ENCODE measurements around the gene ZNF286A. TPM values are rescaled to one million over a fixed set of nuclear protein-coding genes. Genes with fewer than 3 reads are reported as not detected.

Gene ZNF286A
- total and polyA plus RNA-seq, 10 of the 15 experiments (the other 5 are each of a cell fraction or from before 2014, with no cell fraction given): 8.1 to 31.2 (median 18.2) TPM

DNA sequence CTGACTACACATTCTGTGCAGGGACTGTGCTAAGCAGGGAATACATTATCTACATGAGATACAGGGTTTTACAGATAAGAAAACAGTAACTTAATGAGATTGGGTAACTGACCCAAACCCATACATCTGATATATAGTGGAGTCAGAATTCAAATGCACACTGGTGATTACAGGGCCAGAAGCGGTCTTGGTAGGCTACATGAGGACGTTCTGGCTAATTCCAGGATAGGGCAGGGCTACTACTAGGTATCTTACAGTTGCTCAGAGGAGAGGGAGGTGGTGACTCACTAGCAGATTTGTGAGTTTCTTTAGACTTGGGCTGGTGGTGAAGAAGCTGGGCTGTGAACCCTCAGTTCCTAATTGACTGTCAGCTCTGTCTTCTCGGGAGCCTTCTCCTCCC is 36.9 kb upstream of the ZNF286A start (continued):
- TF ChIP-seq, protein P1, sequence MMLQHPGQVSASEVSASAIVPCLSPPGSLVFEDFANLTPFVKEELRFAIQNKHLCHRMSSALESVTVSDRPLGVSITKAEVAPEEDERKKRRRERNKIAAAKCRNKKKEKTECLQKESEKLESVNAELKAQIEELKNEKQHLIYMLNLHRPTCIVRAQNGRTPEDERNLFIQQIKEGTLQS (IDR thresholded peaks at IDR 0.05; ENCODE audit: borderline replicate concordance, extremely low read depth, low read depth, low read length): no peak
- TF ChIP-seq EP300 (IDR thresholded peaks at IDR 0.05; ENCODE audit: borderline replicate concordance in 1 of 2, control insufficient read depth in 1 of 2, low read depth in 2 of 2, low read length in 2 of 2) (no peak), CREM (IDR thresholded peaks at IDR 0.05; ENCODE audit: low read depth) (no peak)
- TF ChIP-seq, protein P2, sequence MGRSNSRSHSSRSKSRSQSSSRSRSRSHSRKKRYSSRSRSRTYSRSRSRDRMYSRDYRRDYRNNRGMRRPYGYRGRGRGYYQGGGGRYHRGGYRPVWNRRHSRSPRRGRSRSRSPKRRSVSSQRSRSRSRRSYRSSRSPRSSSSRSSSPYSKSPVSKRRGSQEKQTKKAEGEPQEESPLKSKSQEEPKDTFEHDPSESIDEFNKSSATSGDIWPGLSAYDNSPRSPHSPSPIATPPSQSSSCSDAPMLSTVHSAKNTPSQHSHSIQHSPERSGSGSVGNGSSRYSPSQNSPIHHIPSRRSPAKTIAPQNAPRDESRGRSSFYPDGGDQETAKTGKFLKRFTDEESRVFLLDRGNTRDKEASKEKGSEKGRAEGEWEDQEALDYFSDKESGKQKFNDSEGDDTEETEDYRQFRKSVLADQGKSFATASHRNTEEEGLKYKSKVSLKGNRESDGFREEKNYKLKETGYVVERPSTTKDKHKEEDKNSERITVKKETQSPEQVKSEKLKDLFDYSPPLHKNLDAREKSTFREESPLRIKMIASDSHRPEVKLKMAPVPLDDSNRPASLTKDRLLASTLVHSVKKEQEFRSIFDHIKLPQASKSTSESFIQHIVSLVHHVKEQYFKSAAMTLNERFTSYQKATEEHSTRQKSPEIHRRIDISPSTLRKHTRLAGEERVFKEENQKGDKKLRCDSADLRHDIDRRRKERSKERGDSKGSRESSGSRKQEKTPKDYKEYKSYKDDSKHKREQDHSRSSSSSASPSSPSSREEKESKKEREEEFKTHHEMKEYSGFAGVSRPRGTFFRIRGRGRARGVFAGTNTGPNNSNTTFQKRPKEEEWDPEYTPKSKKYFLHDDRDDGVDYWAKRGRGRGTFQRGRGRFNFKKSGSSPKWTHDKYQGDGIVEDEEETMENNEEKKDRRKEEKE (IDR thresholded peaks at IDR 0.05): no peak

- POLR2A ChIA-PET: no interaction called here
- 98% methylated on average over 6 of the region's 6 CpGs for WGBS (ENCODE audit: insufficient coverage, insufficient replicate concordance, low lambda C conversion rate, missing lambda C conversion rate)
Measured at GRCh38 chr17:15663176-15663575, 36.4 kb upstream of the ZNF286A start.

More at GRCh38 chr17:15663176-15663575, 36.4 kb upstream of the ZNF286A start:
- peaks cover 7% of the 10 kb centered on the region for H3K4me1 ChIP-seq (ENCODE audit: control insufficient read depth, insufficient read depth, low read length)
- DNase-seq (ENCODE audit: low read depth, low spot score) (no peak), FAIRE-seq (no peak), ATAC-seq (no peak)
- no peaks in the 10 kb centered on the region for H3K9me3 ChIP-seq (replicated peaks; ENCODE audit: control insufficient read depth, insufficient read depth, low read length)
- intact Hi-C loops (cut with micrococcal nuclease; ENCODE audit: unreplicated experiment) (no loop called here), in situ Hi-C loops (cut with MboI) (no loop called here)
- H3K36me3 ChIP-seq (ENCODE audit: control insufficient read depth in 2 of 2, insufficient read depth in 2 of 2, low read length in 1 of 2): peaks cover 3% of the 10 kb centered on the region in 2 experiments; a peak in 3 of 4 replicates
- RAD21 ChIA-PET (ENCODE audit: unreplicated experiment): no interaction called here
- no peaks in the 10 kb centered on the region for H4K20me1 ChIP-seq (ENCODE audit: control insufficient read depth, insufficient read depth)
- H3K79me2 ChIP-seq (ENCODE audit: control insufficient read depth, insufficient read depth, low read length): no peaks in the 10 kb centered on the region
- TF ChIP-seq YBX1 (IDR thresholded peaks at IDR 0.05): no peak
- no peak for TF ChIP-seq ZBED1 (IDR thresholded peaks at IDR 0.05; ENCODE audit: borderline replicate concordance)
- TF ChIP-seq, protein P3, sequence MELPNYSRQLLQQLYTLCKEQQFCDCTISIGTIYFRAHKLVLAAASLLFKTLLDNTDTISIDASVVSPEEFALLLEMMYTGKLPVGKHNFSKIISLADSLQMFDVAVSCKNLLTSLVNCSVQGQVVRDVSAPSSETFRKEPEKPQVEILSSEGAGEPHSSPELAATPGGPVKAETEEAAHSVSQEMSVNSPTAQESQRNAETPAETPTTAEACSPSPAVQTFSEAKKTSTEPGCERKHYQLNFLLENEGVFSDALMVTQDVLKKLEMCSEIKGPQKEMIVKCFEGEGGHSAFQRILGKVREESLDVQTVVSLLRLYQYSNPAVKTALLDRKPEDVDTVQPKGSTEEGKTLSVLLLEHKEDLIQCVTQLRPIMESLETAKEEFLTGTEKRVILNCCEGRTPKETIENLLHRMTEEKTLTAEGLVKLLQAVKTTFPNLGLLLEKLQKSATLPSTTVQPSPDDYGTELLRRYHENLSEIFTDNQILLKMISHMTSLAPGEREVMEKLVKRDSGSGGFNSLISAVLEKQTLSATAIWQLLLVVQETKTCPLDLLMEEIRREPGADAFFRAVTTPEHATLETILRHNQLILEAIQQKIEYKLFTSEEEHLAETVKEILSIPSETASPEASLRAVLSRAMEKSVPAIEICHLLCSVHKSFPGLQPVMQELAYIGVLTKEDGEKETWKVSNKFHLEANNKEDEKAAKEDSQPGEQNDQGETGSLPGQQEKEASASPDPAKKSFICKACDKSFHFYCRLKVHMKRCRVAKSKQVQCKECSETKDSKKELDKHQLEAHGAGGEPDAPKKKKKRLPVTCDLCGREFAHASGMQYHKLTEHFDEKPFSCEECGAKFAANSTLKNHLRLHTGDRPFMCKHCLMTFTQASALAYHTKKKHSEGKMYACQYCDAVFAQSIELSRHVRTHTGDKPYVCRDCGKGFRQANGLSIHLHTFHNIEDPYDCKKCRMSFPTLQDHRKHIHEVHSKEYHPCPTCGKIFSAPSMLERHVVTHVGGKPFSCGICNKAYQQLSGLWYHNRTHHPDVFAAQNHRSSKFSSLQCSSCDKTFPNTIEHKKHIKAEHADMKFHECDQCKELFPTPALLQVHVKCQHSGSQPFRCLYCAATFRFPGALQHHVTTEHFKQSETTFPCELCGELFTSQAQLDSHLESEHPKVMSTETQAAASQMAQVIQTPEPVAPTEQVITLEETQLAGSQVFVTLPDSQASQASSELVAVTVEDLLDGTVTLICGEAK (IDR thresholded peaks at IDR 0.05; ENCODE audit: borderline replicate concordance): no peak
- TF ChIP-seq, protein P4, sequence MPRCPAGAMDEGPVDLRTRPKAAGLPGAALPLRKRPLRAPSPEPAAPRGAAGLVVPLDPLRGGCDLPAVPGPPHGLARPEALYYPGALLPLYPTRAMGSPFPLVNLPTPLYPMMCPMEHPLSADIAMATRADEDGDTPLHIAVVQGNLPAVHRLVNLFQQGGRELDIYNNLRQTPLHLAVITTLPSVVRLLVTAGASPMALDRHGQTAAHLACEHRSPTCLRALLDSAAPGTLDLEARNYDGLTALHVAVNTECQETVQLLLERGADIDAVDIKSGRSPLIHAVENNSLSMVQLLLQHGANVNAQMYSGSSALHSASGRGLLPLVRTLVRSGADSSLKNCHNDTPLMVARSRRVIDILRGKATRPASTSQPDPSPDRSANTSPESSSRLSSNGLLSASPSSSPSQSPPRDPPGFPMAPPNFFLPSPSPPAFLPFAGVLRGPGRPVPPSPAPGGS (IDR thresholded peaks at IDR 0.05; ENCODE audit: borderline replicate concordance, insufficient read depth, low read depth, low read length, poor library complexity, severe bottlenecking): no peak
- TF ChIP-seq BMI1 (IDR thresholded peaks at IDR 0.05; ENCODE audit: borderline replicate concordance): no peak
- no peak for TF ChIP-seq HSF1 (IDR thresholded peaks at IDR 0.05; ENCODE audit: low read depth, low read length)
- TF ChIP-seq TCF3 (IDR thresholded peaks at IDR 0.05; ENCODE audit: borderline replicate concordance, insufficient read depth, low read depth, low read length): no peak
- H3K27me3 ChIP-seq (replicated peaks in 1 of 2; ENCODE audit: control insufficient read depth in 2 of 2, insufficient read depth in 2 of 2, low read length in 1 of 2): no peaks in the 10 kb centered on the region
- no peak overlapping the region for H3K27ac ChIP-seq (ENCODE audit: control insufficient read depth, insufficient read depth)
- SMC1A ChIA-PET (ENCODE audit: uncharacterized antibody, unreplicated experiment): no interaction called here
- BruUV-seq (replicated peaks): no TSS peak
- no peak overlapping the region for H2AFZ ChIP-seq (ENCODE audit: control insufficient read depth, low read depth, low read length)
- CTCF ChIA-PET: no interaction called here
- no peak overlapping the region for H3K9ac ChIP-seq (ENCODE audit: control insufficient read depth, insufficient read depth, low read length)
- H3K4me2 ChIP-seq (ENCODE audit: control insufficient read depth, insufficient read depth): no peak overlapping the region
- no peak overlapping the region for H3K4me3 ChIP-seq

Measured in GM12878 (cell line).